ENCODE measurements around the gene ZNF169. TPM values are rescaled to one million over a fixed set of nuclear protein-coding genes. Genes with fewer than 3 reads are reported as not detected.
"Not testable (repeated sequence)": the region's sequence is repeated elsewhere in the genome, so short reads cannot be mapped to it uniquely, and the experiment has no call there.

Gene ZNF169
- total and polyA plus RNA-seq, 2 donors (not counting 1 experiment from before 2014, with no cell fraction given): 1.8 to 3.5 TPM

GRCh38 chr9:94269264-94269663, 10.2 kb downstream of the ZNF169 start:
- Histone ChIP-seq H4K20me1 (ENCODE audit: control insufficient read depth, extremely low read depth, insufficient read depth, low read length) (no peaks in the 10 kb centered on the region), H3K4me3 (replicated peaks in 1 of 4; ENCODE audit: control extremely low read depth in 1 of 4, insufficient read depth in 1 of 4, low read depth in 3 of 4, low read length in 4 of 4) (no peak overlapping the region), H3K79me2 (ENCODE audit: control insufficient read depth, insufficient read depth, low read length) (no peaks in the 10 kb centered on the region), H3K4me1 (ENCODE audit: control insufficient read depth, extremely low read depth, insufficient read depth, low read length) (no peaks in the 10 kb centered on the region), H2AFZ (ENCODE audit: low read length) (no peak overlapping the region), H3K27ac (ENCODE audit: insufficient read depth, low read length) (no peak overlapping the region), H3K9me3 (ENCODE audit: control insufficient read depth, insufficient read depth, low read depth, low read length) (no peaks in the 10 kb centered on the region), H3K4me2 (ENCODE audit: extremely low read depth, insufficient read depth, low read length) (no peak overlapping the region), H3K27me3 (ENCODE audit: control insufficient read depth, insufficient read depth, low read length) (no peaks in the 10 kb centered on the region), H3K36me3 (ENCODE audit: control insufficient read depth, insufficient read depth, low read length) (no peaks in the 10 kb centered on the region), H3K9ac (ENCODE audit: insufficient read depth, low read length) (no peak overlapping the region)
- no peak for DNase-seq (ENCODE audit: low read depth in 2 of 2)
- TF ChIP-seq EZH2 (IDR thresholded peaks at IDR 0.05; ENCODE audit: low read length, missing control alignments) (no peak), CTCF (conservative IDR thresholded peaks at IDR 0.05 in 1 of 2, IDR thresholded peaks at IDR 0.05 in 1 of 2; ENCODE audit: low read depth in 1 of 2, low read length in 2 of 2) (no peak)

GRCh38 chr9:94270009-94270408, 10.9 kb downstream of the ZNF169 start:
- Histone ChIP-seq H3K27ac (ENCODE audit: insufficient read depth, low read length) (no peak overlapping the region), H4K20me1 (ENCODE audit: control insufficient read depth, extremely low read depth, insufficient read depth, low read length) (no peaks in the 10 kb centered on the region), H3K4me1 (ENCODE audit: control insufficient read depth, extremely low read depth, insufficient read depth, low read length) (no peaks in the 10 kb centered on the region), H3K27me3 (ENCODE audit: control insufficient read depth, insufficient read depth, low read length) (no peaks in the 10 kb centered on the region), H3K9ac (ENCODE audit: insufficient read depth, low read length) (no peak overlapping the region), H3K79me2 (ENCODE audit: control insufficient read depth, insufficient read depth, low read length) (no peaks in the 10 kb centered on the region), H3K4me2 (ENCODE audit: extremely low read depth, insufficient read depth, low read length) (no peak overlapping the region), H3K36me3 (ENCODE audit: control insufficient read depth, insufficient read depth, low read length) (no peaks in the 10 kb centered on the region), H3K9me3 (ENCODE audit: control insufficient read depth, insufficient read depth, low read depth, low read length) (no peaks in the 10 kb centered on the region), H2AFZ (ENCODE audit: low read length) (no peak overlapping the region), H3K4me3 (replicated peaks in 1 of 4; ENCODE audit: control extremely low read depth in 1 of 4, insufficient read depth in 1 of 4, low read depth in 3 of 4, low read length in 4 of 4) (no peak overlapping the region)
- no peak for TF ChIP-seq CTCF (conservative IDR thresholded peaks at IDR 0.05 in 1 of 2, IDR thresholded peaks at IDR 0.05 in 1 of 2; ENCODE audit: low read depth in 1 of 2, low read length in 2 of 2)
- TF ChIP-seq EZH2 (IDR thresholded peaks at IDR 0.05; ENCODE audit: low read length, missing control alignments): no peak
- no peak for DNase-seq (ENCODE audit: low read depth in 2 of 2)

GRCh38 chr9:94277029-94277428, 17.9 kb downstream of the ZNF169 start:
- DNase-seq (ENCODE audit: low read depth in 2 of 2); H3K4me1 ChIP-seq (ENCODE audit: control insufficient read depth, extremely low read depth, insufficient read depth, low read length); H3K4me3 ChIP-seq (replicated peaks in 1 of 4; ENCODE audit: control extremely low read depth in 1 of 4, insufficient read depth in 1 of 4, low read depth in 3 of 4, low read length in 4 of 4); H3K9me3 ChIP-seq (ENCODE audit: control insufficient read depth, insufficient read depth, low read depth, low read length); H4K20me1 ChIP-seq (ENCODE audit: control insufficient read depth, extremely low read depth, insufficient read depth, low read length); H2AFZ ChIP-seq (ENCODE audit: low read length); H3K27me3 ChIP-seq (ENCODE audit: control insufficient read depth, insufficient read depth, low read length); H3K27ac ChIP-seq (ENCODE audit: insufficient read depth, low read length); H3K36me3 ChIP-seq (ENCODE audit: control insufficient read depth, insufficient read depth, low read length); H3K9ac ChIP-seq (ENCODE audit: insufficient read depth, low read length); H3K4me2 ChIP-seq (ENCODE audit: extremely low read depth, insufficient read depth, low read length); H3K79me2 ChIP-seq (ENCODE audit: control insufficient read depth, insufficient read depth, low read length): not testable (repeated sequence)
